GM10266 (cell line): ENCODE data around the gene FAR2.

Experiments
- DNase-seq: peaks from one replicate; pipeline ENCODE4 v3.0.0; 2012; ENCODE audit errors: extremely low spot score
- TF ChIP-seq, protein P1 (sequence below): IDR thresholded peaks from 2 replicates; pipeline ENCODE4 v1.5.1; 2012; ENCODE audit warnings: mild to moderate bottlenecking, low read depth; ENCODE audit not compliant: control insufficient read depth, insufficient read depth; ENCODE audit errors: missing control alignments

FAR2 gene

DNA sequence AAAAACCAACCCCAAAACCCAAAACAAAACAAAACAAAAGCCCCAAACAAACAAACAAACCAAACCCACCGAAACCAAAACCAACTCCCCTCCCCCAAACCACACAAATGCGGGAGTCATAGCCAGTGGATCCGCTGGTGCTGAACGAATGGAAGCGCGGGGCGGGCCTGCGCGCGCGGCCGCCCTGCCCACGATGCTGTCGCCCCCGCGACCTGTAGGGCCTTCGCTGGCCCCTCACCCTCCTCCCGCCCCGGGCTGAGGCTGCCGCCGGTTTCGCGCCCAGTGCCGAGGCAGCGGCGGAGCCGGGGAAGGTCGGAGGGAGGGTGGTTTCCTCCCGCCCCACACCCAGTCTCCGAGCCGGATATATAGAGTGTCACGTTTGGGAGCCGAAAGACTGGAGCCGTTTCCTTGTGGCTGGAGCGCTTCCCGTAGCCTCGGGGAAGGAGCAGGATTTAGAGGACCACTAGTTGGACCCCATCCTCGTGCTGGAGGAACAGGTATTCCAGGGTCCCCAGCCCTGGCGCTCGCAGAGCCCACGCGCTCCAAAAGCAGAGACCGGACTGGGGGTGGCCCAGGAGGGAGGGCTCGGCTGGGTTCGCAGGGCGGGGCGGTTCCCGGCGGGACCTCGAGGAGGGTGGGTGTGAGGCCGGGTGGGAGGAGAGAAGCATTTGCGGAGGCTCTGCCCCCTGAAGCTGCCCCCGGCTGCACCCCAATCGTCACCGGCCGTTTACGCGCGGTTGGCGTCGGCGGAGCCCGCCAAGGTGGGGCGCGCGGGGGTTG lies at the start of gene FAR2:
FAR2 (plus strand) TSS at position 368 of the 780 bp plus-strand sequence. CDS start 121,172 bp downstream, outside the sequence.
- DNase-seq, result peak; percentile 38
- TF ChIP-seq, protein P1, sequence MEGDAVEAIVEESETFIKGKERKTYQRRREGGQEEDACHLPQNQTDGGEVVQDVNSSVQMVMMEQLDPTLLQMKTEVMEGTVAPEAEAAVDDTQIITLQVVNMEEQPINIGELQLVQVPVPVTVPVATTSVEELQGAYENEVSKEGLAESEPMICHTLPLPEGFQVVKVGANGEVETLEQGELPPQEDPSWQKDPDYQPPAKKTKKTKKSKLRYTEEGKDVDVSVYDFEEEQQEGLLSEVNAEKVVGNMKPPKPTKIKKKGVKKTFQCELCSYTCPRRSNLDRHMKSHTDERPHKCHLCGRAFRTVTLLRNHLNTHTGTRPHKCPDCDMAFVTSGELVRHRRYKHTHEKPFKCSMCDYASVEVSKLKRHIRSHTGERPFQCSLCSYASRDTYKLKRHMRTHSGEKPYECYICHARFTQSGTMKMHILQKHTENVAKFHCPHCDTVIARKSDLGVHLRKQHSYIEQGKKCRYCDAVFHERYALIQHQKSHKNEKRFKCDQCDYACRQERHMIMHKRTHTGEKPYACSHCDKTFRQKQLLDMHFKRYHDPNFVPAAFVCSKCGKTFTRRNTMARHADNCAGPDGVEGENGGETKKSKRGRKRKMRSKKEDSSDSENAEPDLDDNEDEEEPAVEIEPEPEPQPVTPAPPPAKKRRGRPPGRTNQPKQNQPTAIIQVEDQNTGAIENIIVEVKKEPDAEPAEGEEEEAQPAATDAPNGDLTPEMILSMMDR, result no peak

DNA sequence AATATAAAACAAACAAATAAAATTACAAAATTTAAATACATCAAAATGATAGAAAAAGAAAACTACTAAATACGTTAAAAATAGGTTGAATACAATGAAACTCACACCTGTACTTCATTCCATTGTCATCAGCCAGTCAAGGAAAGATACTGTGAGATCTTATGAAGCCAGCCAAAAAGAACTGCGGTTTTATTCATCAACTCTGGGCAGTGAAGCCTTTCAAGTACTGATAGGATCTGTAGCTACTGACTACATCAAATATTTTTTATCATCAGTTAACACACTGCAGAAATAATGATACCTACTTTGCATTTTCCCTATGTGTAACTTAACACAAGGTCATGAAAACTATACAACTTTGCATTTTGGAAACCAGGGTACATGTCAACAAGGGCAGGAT lies 46.3 kb upstream of the FAR2 start:
- TF ChIP-seq, protein P1, result no peak
- DNase-seq, result no peak

DNA sequence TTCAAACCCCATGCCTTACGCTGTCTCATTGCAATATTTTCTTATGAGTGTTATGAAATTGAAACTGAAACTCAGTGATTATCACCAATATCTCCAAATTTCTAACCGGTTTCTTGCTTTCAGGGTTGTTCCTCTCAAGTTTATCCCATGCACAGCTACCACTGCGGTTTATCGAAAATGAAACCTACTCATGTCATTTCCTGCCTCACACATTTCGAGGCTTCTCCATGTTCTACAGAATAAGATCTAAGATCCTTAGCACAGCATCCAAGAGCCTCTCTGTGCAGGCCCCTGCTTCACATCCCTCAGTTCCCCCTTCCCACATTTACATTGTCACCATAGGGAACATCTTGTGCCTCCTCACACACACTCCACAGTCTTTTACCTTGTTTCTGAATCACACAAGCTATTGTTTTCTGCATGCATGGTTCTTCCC lies 45.5 kb upstream of the FAR2 start:
- TF ChIP-seq, protein P1, result no peak
- peak; percentile 20 for DNase-seq

DNA sequence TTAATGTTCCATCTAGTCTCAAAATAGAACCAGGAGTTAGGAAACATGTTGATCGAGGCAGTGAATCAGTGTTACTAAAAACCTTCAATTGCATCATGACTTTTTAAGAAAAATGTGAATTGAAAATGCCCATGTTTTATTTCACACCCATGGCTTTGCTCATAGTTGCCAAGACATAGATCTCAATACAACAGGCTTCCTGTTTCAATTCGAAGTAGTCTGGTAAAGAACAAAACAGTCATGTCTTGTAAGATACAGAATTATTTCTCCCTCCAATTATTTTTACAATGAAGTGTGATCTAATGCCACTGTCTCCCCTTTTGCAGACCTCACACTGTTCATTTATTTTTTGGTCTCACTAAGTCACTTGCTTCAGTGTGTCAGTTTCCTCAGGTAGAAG lies 44.6 kb upstream of the FAR2 start:
- no peak for DNase-seq
- TF ChIP-seq, protein P1, result no peak

DNA sequence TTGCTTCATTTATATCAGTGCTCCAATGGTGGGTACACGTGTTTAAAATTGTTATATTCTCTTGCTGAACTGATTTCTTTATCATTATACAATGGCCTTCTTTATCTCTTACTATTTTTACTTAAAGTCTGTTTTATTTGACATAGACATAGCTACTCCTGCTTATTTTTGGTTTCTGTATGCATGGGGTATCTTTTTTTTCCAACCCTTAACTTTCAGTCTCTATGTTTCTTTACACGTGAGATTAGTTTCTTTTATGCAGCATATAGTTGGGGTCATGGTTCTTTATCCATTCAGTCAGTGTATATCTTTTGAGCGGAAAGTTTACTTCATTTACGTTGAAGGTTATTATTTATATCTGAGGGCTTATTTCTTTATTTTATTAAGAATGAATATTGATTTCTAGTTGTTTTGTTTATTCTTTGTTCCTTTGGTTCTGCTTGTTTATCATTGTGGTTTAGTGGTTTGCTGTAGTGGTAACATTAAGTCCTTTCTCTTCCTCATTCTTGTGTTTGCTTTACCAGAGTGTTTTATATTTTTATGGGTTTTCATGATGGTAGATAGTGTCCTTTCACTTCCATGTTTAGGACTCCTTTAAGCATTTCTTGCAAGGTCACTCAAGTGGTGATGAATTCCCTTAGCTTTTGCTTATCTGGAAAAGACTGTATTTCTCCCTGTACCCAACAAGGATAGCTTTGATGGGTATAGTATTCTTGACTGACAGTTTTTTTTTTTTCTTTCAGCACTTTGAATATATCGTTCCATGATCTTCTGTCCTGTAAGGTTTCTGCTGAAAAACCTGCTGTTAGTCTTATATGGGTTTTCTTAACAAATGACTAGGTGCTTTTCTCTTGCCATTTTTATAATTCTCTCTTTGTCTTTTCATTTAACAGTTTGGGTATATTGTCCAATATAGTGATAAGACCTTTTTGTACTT lies 38.3 kb upstream of the FAR2 start:
- DNase-seq, result no peak
- TF ChIP-seq, protein P1, result no peak

DNA sequence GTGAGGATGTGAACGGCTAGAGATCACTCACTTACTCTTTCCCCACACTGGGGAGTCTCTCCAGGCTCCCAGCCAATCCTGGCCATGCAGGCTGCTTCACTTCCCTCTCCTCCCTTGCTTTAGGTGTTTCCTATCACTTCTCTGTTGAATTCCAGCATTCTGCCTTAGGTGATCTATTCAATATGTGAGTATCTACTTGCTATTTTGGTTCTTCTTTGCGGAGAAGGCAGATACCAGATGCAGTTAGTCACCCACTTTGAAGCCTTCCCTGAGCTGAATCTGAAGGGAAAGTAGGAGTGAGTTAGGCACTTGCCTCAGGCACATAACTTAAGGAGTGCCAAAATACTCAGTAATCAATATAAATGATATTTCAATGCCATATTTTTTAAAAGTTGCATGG lies 36.0 kb upstream of the FAR2 start:
- no peak for DNase-seq
- TF ChIP-seq, protein P1, result no peak

DNA sequence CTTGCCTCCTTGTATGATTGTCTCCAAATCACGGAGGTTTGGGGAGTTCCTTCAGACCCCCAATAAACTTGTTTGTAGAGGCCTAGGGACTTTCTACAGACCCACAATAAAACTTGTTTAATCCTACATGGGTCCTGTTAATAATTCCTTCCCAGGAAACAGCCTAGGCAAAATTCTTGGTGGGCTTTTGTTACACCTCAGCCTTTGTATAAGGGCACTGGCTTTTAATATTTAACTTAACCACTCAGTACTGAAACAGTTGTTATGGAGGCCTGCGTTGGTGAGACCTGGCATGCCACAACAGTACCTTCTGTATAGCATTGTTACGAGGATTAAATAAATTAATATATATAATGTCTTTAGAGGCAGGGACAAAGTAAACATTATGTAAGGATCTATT lies 32.7 kb upstream of the FAR2 start:
- no peak for DNase-seq
- TF ChIP-seq, protein P1, result no peak
